T-helper 17 cell (primary cell): Measurements from ENCODE around the gene PPIC. TPM values are rescaled to one million over a fixed set of nuclear protein-coding genes. Genes with fewer than 3 reads are reported as not detected.
A peak's percentile ranks its signal among the peaks of the same experiment; 100 is the strongest.

Source experiments
- ATAC-seq: fragments of 150-1000 bp; cut with Tn5 transposase; 2 replicates; pipeline ENCODE4 v1.10.0; 2021; ENCODE audit warnings: mild to moderate bottlenecking, moderate library complexity
- DNase-seq, 3 donors: peaks; one replicate each; pipeline versions ENCODE4 v3.0.0 to v3.0.0-alpha.2; 2020 to 2021
- H3K9me3 ChIP-seq: one replicate; pipeline ENCODE4 v1.7.0; 2013; ENCODE audit warnings: low read length, mild to moderate bottlenecking; ENCODE audit not compliant: control insufficient read depth, poor library complexity, severe bottlenecking
- H3K27ac Mint-ChIP-seq: one replicate; pipeline ENCODE4 v1.8.0; 2022; ENCODE audit warnings: mild to moderate bottlenecking, moderate library complexity, mixed read lengths
- H3K27me3 Mint-ChIP-seq: one replicate; pipeline ENCODE4 v1.8.0; 2022; ENCODE audit warnings: mixed read lengths
- H3K36me3 Mint-ChIP-seq: one replicate; pipeline ENCODE4 v1.8.0; 2022; ENCODE audit warnings: low read depth, mixed read lengths
- H3K4me1 Mint-ChIP-seq: one replicate; pipeline ENCODE4 v1.8.0; 2022; ENCODE audit warnings: mild to moderate bottlenecking, mixed read lengths
- H3K4me3 Mint-ChIP-seq: one replicate; pipeline ENCODE4 v1.8.0; 2022; ENCODE audit warnings: mild to moderate bottlenecking, moderate library complexity, mixed read lengths
- total RNA-seq, 4 donors: library from RNA in 2 of 4; stranded (reverse) in 2 of 4; gene quantifications; one replicate each; pipeline ENCODE4 v1.2.3 and lab custom pipeline; 2022 to 2026

Gene PPIC
- total RNA-seq (not detected), total RNA-seq (lab: John Stamatoyannopoulos, UW) (0 reads per million in 2 donors)

- Mint-ChIP-seq H3K27ac (no peak within 1 kb of the TSS), H3K4me1 (peaks cover 15% of the 10 kb centered on the region), H3K27me3 (peaks cover 70% of the 10 kb centered on the region), H3K36me3 (peaks cover 2% of the 10 kb centered on the region), H3K4me3 (peak within 1 kb of the TSS; percentile 80)
- H3K9me3 ChIP-seq = no peaks in the 10 kb centered on the region
- peak; percentile 14 for ATAC-seq
- DNase-seq = no peak
These were observed at the start of gene PPIC for GRCh38 chr5:123036391-123037103. TSS of gene PPIC (minus strand) at chr5:123036725. CDS start at chr5:123036625, 100 bp downstream.

DNA sequence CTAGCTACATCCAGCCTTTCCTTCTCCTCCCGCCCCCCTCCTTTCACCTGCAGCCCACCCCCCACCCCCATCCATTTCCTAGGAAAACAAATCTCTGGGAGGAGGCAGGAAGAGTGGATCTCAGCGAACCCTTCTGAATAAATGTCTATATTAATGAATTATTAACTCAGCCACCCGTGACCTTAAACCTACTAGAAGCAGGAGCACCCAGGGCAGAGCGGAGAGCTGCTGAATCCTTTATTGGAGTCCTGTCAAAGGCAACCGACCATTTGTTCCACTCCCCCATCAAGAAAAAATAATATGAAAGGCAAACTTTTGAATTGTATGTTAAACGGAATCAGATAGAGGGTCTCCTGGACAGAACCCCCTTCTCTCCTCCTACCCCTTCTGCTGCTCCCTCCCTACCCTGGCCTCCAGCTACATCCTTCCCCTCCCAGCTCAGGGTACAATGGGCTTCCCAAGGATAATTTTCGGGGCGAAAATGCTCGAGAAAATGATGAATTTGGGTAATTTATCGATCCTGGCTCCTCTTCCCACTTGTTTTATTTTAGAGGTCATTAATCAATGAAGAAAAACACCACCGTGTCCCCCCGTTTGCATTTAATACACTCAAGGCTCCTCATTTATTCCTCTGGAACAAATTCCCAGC, 49.2 kb upstream of the PPIC start:
- DNase-seq (no peak), ATAC-seq (no peak)
- Mint-ChIP-seq H3K36me3 (no peaks in the 10 kb centered on the region), H3K4me1 (peaks cover 3% of the 10 kb centered on the region), H3K4me3 (no peak overlapping the region), H3K27ac (no peak overlapping the region), H3K27me3 (peaks cover 74% of the 10 kb centered on the region)
- no peaks in the 10 kb centered on the region for H3K9me3 ChIP-seq

DNA sequence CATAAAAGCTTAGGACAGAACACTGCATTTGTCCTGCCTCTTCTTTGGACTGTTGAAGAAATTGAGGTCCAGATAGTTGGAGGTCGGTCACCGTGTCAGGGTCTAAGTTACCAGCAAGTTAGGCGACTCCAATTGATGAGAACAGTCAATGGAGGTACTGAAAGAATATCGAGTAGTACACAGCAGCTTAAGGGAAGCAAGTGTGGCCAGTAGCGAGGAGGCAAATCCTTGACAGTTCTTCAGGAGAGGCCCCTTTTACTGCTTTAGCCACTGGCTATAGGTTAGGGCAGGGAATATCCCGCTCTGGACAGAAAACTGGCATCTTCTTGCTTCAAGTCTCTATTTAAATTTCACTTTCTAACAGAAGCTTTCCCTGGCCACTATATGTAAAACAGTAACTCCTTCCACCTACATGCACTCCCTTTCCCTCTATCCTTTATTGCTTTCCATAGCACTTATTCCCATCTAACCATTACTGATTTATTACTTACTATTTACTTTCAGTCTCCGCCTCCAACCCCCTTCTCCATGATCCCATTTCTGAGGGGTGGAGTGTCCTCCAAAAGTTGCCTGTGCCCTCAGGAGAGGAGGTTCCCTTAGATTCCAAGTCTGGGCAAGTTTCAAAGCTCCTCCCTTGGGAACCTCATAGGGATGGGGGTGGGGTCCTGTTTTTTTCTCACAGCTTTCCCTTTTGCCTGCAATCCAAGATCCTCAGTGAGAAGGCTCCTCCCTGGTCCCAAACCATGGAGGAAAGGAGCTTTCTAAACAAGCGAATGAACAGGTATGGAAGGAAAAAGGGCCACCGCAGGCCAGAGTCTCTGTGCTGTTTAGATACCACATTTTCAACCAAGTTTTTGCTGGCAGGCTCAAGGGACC, 48.4 kb upstream of the PPIC start:
- Mint-ChIP-seq H3K27me3 (peaks cover 79% of the 10 kb centered on the region), H3K4me3 (no peak overlapping the region), H3K36me3 (no peaks in the 10 kb centered on the region), H3K4me1 (peaks cover 3% of the 10 kb centered on the region), H3K27ac (no peak overlapping the region)
- DNase-seq = no peak
- no peaks in the 10 kb centered on the region for H3K9me3 ChIP-seq
- ATAC-seq = no peak

- no peaks in the 10 kb centered on the region for H3K9me3 ChIP-seq
- Mint-ChIP-seq H3K36me3 (no peaks in the 10 kb centered on the region), H3K27ac (no peak overlapping the region), H3K27me3 (peaks cover 80% of the 10 kb centered on the region), H3K4me1 (peaks cover 3% of the 10 kb centered on the region), H3K4me3 (no peak overlapping the region)
- DNase-seq (no peak), ATAC-seq (no peak)
These were observed 46.8 kb upstream of the PPIC start for GRCh38 chr5:123083298-123083697.

DNA sequence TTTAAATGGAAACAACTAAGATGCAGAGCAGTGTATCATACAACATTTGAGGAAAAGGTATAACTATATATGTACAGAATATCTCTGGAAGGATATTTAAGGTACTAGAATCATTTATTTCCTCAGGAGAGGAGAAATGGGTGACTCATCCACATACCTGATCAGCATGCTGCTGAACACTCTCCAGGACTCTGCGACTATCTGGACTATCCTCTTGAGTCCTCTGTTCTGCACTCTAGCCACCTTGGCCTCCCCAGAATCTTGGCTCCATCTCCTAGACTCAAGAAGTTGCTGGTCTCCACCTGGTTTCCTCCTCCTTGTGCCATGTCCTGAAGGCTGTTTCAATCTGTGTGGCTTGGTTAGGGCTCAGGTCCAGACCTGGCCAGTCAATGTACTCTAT, 43.7 kb upstream of the PPIC start:
- no peak overlapping the region for H3K27ac Mint-ChIP-seq
- H3K9me3 ChIP-seq = no peaks in the 10 kb centered on the region
- H3K36me3 Mint-ChIP-seq = peaks cover under 1% of the 10 kb centered on the region
- no peaks in the 10 kb centered on the region for H3K4me1 Mint-ChIP-seq
- H3K27me3 Mint-ChIP-seq = peaks cover 73% of the 10 kb centered on the region
- H3K4me3 Mint-ChIP-seq = no peak overlapping the region
- no peak for ATAC-seq
- DNase-seq = no peak

- peaks cover 66% of the 10 kb centered on the region for H3K27me3 Mint-ChIP-seq
- H3K9me3 ChIP-seq = no peaks in the 10 kb centered on the region
- no peak overlapping the region for H3K27ac Mint-ChIP-seq
- peaks cover 3% of the 10 kb centered on the region for H3K36me3 Mint-ChIP-seq
- H3K4me3 Mint-ChIP-seq = no peak overlapping the region
- no peaks in the 10 kb centered on the region for H3K4me1 Mint-ChIP-seq
- DNase-seq (no peak), ATAC-seq (no peak)
These were observed 39.1 kb upstream of the PPIC start for GRCh38 chr5:123075521-123076163.

DNA sequence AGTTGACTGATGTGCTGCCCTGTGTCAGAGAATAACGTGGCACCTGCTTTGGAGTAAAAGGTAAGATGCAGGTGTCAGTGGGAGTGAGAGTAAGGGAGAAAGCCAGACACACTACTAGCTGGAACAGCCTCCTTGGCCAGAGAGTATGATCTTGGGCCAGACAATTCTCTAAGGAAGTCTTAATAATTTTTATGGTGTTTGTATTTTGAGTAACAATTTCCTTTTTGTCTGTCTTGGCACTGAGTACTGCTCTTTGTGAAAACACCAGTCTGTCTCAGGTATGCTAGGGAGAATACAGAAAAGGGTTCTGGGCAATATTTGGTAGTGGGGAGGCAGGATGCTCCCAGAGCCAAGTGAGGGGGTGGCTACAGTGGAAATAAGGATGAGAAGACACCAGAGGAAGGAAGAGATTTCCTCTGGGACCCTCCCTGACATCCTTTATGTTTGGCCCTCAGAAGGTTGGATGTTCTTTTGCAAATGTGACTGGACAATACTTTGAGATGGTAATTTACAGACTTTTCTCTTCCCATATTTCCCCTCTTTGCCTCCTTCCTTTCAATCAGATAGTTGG, 31.9 kb upstream of the PPIC start:
- ATAC-seq (no peak), DNase-seq (no peak)
- Mint-ChIP-seq H3K4me1 (no peaks in the 10 kb centered on the region), H3K27ac (no peak overlapping the region), H3K36me3 (no peaks in the 10 kb centered on the region), H3K4me3 (no peak overlapping the region), H3K27me3 (peaks cover 43% of the 10 kb centered on the region)
- no peaks in the 10 kb centered on the region for H3K9me3 ChIP-seq

GRCh38 chr5:123066016-123066415, 29.5 kb upstream of the PPIC start:
- Mint-ChIP-seq H3K27me3 (peaks cover 29% of the 10 kb centered on the region), H3K4me3 (no peak overlapping the region), H3K27ac (no peak overlapping the region), H3K4me1 (no peaks in the 10 kb centered on the region), H3K36me3 (no peaks in the 10 kb centered on the region)
- ATAC-seq (no peak), DNase-seq (no peak)
- H3K9me3 ChIP-seq = no peaks in the 10 kb centered on the region

- no peaks in the 10 kb centered on the region for H3K27me3 Mint-ChIP-seq
These were observed 22.9 kb upstream of the PPIC start for GRCh38 chr5:123059455-123059854.

GRCh38 chr5:123051206-123051605, 14.7 kb upstream of the PPIC start:
- Mint-ChIP-seq H3K27me3 (peaks cover 20% of the 10 kb centered on the region), H3K36me3 (no peaks in the 10 kb centered on the region), H3K4me3 (no peak overlapping the region), H3K27ac (no peak overlapping the region), H3K4me1 (no peaks in the 10 kb centered on the region)
- DNase-seq (no peak), ATAC-seq (no peak)
- H3K9me3 ChIP-seq = no peaks in the 10 kb centered on the region

More at GRCh38 chr5:123059455-123059854, 22.9 kb upstream of the PPIC start:
- H3K4me3 Mint-ChIP-seq = no peak overlapping the region
- no peaks in the 10 kb centered on the region for H3K9me3 ChIP-seq
- H3K27ac Mint-ChIP-seq = no peak overlapping the region
- no peaks in the 10 kb centered on the region for H3K36me3 Mint-ChIP-seq
- no peak for DNase-seq
- ATAC-seq = no peak
- no peaks in the 10 kb centered on the region for H3K4me1 Mint-ChIP-seq

DNA sequence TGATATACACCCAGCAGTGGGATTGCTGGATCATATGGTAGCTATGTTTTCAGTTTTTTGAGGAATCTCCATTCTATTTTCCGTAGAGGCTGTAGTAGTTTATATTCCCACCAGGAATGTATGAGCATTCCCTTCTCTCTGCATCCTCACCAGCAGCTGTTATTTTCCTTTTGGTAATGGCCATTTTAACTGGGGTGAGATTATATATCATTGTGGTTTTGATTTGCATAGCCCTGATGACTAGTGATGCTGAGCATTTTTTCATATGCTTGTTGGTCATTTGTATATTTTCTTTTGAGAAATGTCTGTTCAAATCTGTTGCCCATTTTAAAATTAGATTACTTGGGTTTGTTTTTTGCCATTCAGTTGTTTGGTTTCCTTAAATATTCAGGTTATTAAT, 11.2 kb upstream of the PPIC start:
- H3K36me3 Mint-ChIP-seq = peaks cover 4% of the 10 kb centered on the region

DNA sequence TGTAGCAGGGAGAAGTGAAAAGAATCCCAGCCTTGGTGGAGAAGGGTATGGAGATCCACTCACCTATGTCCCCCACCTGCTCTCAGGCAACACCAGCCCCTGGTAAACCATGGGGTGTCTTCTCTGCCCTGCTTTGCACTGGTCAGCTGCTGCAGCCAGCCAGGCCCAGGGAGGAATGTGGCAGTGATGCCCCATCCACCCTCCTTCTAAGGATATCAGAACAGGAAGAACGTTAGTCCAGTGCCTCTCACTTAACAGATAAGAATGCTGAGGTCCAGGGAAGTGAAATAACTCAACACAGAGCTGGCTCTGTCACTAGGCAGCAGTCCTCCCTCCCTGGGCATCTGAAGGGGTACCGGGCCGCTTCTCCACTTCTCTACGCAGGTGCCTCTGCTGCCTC, 9.7 kb upstream of the PPIC start:
- H3K9me3 ChIP-seq = no peaks in the 10 kb centered on the region
- Mint-ChIP-seq H3K27me3 (peaks cover 47% of the 10 kb centered on the region), H3K36me3 (peaks cover 4% of the 10 kb centered on the region), H3K4me1 (no peaks in the 10 kb centered on the region), H3K27ac (no peak overlapping the region), H3K4me3 (no peak overlapping the region)
- DNase-seq (no peak), ATAC-seq (no peak)

More for the DNA sequence above, 11.2 kb upstream of the PPIC start:
- ATAC-seq = no peak
- H3K9me3 ChIP-seq = no peaks in the 10 kb centered on the region
- peaks cover 47% of the 10 kb centered on the region for H3K27me3 Mint-ChIP-seq
- DNase-seq = no peak
- H3K4me1 Mint-ChIP-seq = no peaks in the 10 kb centered on the region
- H3K4me3 Mint-ChIP-seq = no peak overlapping the region
- H3K27ac Mint-ChIP-seq = no peak overlapping the region
